ENCODE measurements around the gene MYOZ2. TPM values are rescaled to one million over a fixed set of nuclear protein-coding genes. Genes with fewer than 3 reads are reported as not detected.
"Not testable (repeated sequence)": the region's sequence is repeated elsewhere in the genome, so short reads cannot be mapped to it uniquely, and the experiment has no call there.

Gene MYOZ2
- total and polyA plus RNA-seq, 2 experiments from 2014 or later, result 18.0 to 54.0 TPM

DNA sequence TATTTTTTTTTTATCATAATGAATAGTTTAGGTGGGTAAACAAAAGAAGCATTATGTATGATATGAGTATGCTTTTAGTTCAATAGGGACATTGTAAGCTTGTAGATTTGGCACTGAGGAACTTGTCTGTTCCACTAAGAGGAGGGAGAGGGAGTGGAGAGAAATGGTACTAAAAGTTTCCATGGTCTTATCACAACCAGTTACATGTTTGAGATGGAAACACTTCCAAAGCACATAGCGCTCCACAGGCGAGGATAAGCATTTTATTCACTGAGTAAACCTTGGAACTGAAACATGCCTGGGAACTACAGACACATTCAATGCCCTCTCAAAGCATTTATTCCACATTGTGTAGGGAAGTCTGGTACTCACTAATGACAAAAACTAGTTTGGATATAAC is 15.5 kb downstream of the MYOZ2 start:
- H3K27ac ChIP-seq, result peak overlapping the region; percentile 3
- peaks cover 21% of the 10 kb centered on the region for H3K36me3 ChIP-seq
- H3K27me3 ChIP-seq, result no peaks in the 10 kb centered on the region
- peaks cover 13% of the 10 kb centered on the region for H3K4me1 ChIP-seq (ENCODE audit: low read depth)
- H3K9me3 ChIP-seq (ENCODE audit: low read depth), result no peaks in the 10 kb centered on the region
- peak in 1 of 2 donors; percentile 58 for DNase-seq (ENCODE audit: low read depth in 1 of 2, low spot score in 1 of 2)
- TF ChIP-seq, protein P1, sequence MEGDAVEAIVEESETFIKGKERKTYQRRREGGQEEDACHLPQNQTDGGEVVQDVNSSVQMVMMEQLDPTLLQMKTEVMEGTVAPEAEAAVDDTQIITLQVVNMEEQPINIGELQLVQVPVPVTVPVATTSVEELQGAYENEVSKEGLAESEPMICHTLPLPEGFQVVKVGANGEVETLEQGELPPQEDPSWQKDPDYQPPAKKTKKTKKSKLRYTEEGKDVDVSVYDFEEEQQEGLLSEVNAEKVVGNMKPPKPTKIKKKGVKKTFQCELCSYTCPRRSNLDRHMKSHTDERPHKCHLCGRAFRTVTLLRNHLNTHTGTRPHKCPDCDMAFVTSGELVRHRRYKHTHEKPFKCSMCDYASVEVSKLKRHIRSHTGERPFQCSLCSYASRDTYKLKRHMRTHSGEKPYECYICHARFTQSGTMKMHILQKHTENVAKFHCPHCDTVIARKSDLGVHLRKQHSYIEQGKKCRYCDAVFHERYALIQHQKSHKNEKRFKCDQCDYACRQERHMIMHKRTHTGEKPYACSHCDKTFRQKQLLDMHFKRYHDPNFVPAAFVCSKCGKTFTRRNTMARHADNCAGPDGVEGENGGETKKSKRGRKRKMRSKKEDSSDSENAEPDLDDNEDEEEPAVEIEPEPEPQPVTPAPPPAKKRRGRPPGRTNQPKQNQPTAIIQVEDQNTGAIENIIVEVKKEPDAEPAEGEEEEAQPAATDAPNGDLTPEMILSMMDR (IDR thresholded peaks at IDR 0.05; ENCODE audit: low read depth, low read length), result no peak
- no peak overlapping the region for H3K4me3 ChIP-seq

DNA sequence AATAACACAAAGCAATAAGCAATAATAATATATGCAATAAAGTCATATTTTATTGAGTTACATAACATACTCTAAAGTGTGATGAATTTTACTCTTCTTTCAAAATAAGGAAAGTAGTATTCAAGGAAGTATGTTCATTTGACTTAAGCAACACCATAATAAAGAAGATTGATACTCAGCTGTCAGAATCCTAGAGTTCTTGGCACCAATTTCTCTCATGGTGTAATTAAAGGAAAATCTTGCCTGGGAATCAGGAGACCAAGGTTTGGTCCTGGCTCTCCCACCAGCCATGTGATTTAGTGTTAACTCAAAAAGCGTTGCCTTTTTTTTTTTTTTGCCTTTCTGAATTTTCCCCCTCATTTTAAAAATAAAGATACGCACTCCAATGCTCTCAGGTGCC is 17.1 kb downstream of the MYOZ2 start:
- Histone ChIP-seq H3K9me3 (ENCODE audit: low read depth) (no peaks in the 10 kb centered on the region), H3K27me3 (no peaks in the 10 kb centered on the region), H3K27ac (no peak overlapping the region), H3K4me3 (no peak overlapping the region), H3K36me3 (peaks cover 21% of the 10 kb centered on the region), H3K4me1 (ENCODE audit: low read depth) (peaks cover 13% of the 10 kb centered on the region)
- no peak for DNase-seq (ENCODE audit: low read depth in 1 of 2, low spot score in 1 of 2)
- TF ChIP-seq, protein P1 (IDR thresholded peaks at IDR 0.05; ENCODE audit: low read depth, low read length), result no peak

DNA sequence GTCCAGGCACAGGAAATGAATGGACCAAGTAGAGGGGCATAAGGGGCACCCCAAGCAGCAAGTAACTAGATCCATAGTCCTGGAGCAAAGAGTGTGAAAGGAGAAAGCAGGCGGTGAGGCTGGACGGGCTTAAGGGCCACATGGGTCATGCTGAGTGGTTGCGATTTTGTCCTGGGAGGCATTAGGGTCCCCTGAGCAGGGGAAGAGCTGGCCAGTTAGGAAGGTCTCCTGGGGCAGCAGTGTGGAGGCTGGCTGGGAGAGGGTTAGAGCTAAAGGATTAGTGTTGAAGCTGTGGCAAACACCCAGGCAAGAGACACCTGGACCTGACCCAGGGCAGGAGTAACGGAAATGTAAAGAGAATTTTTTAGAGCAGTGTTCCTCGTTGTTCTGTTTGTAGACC is 26.5 kb downstream of the MYOZ2 start:
- Histone ChIP-seq H3K36me3 (peaks cover 5% of the 10 kb centered on the region), H3K27ac (no peak overlapping the region), H3K9me3 (ENCODE audit: low read depth) (no peaks in the 10 kb centered on the region), H3K27me3 (no peaks in the 10 kb centered on the region), H3K4me1 (ENCODE audit: low read depth) (no peaks in the 10 kb centered on the region), H3K4me3 (no peak overlapping the region)
- DNase-seq (ENCODE audit: low read depth in 1 of 2, low spot score in 1 of 2), result no peak
- TF ChIP-seq, protein P1 (IDR thresholded peaks at IDR 0.05; ENCODE audit: low read depth, low read length), result no peak

DNA sequence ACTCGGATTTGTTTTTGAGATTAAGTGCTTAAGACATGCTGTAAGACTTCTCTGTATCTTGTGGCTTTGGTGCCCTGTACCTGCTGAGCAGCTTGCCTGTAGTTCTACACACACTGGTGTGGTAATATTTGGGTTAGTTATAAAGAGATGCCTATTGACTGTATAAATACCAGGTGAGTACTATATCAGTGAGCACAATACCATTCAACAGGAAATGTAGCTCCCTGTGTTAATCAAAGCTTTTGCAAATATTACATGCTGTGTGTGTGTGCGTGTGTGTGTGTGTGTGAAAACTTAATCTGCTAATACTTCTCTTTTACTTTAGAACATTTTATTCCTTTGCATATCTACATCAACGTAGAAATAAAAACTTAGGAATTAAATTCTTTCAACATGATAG is 30.1 kb downstream of the MYOZ2 start:
- no peak for DNase-seq (ENCODE audit: low read depth in 1 of 2, low spot score in 1 of 2)

DNA sequence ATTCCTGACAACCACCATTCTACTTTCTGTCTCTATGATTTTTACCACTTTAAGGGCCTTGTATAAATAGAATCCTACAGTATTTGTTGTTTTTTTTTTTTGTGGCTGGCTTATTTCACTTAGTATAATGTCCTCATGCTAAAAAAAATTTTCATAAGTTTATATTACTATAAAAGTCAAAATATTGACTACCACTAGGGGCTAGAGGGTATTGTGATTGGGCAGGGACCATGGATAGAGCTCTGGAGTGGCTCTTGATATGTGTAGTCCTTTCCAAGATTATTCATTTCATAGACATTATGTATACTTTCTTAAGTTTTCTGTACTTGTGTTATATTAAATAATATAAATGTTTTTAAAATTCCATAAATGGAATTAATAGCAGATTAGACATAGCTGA is 34.6 kb downstream of the MYOZ2 start:
- no peaks in the 10 kb centered on the region for H3K9me3 ChIP-seq (ENCODE audit: low read depth)
- no peaks in the 10 kb centered on the region for H3K36me3 ChIP-seq
- H3K27me3 ChIP-seq, result no peaks in the 10 kb centered on the region
- no peak overlapping the region for H3K27ac ChIP-seq
- DNase-seq (ENCODE audit: low read depth in 1 of 2, low spot score in 1 of 2), result no peak
- TF ChIP-seq, protein P1 (IDR thresholded peaks at IDR 0.05; ENCODE audit: low read depth, low read length), result peak; percentile 11
- H3K4me3 ChIP-seq, result no peak overlapping the region
- H3K4me1 ChIP-seq (ENCODE audit: low read depth), result no peaks in the 10 kb centered on the region

More for the DNA sequence above, 30.1 kb downstream of the MYOZ2 start:
- Histone ChIP-seq H3K9me3 (ENCODE audit: low read depth) (no peaks in the 10 kb centered on the region), H3K4me3 (no peak overlapping the region), H3K4me1 (ENCODE audit: low read depth) (no peaks in the 10 kb centered on the region), H3K36me3 (peaks cover 5% of the 10 kb centered on the region), H3K27ac (no peak overlapping the region), H3K27me3 (no peaks in the 10 kb centered on the region)
- TF ChIP-seq, protein P1 (IDR thresholded peaks at IDR 0.05; ENCODE audit: low read depth, low read length), result no peak

DNA sequence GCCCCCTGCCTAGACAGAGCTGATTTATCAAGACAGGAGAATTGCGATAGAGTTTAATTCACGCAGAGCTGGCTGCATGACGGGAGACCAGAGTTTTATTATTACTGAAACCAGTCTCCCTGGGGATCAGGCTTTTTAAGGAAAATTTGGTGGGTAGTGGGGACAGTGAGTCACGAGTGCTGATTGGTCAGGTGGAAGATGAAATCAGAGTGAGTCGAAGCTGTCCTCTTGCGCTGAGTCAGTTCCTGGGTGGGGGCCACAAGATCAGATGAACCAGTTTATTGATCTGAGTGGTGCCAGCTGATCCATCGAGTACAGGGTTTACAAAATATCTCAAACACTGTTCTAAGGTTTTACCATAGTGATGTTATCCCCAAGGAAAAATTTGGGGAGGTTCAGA is 36.6 kb downstream of the MYOZ2 start:
- Histone ChIP-seq H3K4me1 (ENCODE audit: low read depth) (no peaks in the 10 kb centered on the region), H3K36me3 (no peaks in the 10 kb centered on the region), H3K9me3 (ENCODE audit: low read depth) (no peaks in the 10 kb centered on the region), H3K27ac (no peak overlapping the region), H3K27me3 (no peaks in the 10 kb centered on the region), H3K4me3 (no peak overlapping the region)
- DNase-seq (ENCODE audit: low read depth in 1 of 2, low spot score in 1 of 2), result no peak
- TF ChIP-seq, protein P1 (IDR thresholded peaks at IDR 0.05; ENCODE audit: low read depth, low read length), result no peak

DNA sequence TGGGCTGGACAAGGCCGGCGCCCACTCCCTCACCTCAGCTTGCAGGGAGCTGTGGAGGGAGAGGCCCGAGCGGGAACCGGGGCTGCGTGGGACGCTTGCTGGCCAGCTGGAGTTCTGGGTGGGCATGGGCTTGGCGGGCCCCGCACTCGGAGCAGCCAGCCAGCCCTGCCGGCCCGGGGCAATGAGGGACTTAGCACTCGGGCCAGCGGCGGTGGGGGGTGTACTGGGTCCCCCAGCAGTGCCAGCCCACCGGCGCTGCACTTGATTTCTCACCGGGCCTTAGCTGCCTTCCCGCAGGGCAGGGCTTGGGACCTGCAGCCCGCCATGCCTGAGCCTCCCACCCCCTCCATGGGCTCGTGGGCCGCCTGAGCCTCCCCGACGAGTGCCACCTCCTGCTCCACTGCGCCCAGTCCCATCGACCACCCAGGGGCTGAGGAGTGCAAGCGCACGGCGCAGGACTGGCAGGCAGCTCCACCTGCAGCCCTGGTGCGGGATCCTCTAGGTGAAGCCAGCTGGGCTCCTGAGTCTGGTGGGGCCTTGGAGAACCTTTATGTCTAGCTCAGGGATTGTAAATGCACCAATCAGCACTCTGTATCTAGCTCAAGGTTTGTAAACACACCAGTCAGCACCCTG is 38.2 kb downstream of the MYOZ2 start:
- not testable (repeated sequence) for H3K9me3 ChIP-seq (ENCODE audit: low read depth); H3K4me1 ChIP-seq (ENCODE audit: low read depth); DNase-seq (ENCODE audit: low read depth in 1 of 2, low spot score in 1 of 2); H3K27ac ChIP-seq; H3K36me3 ChIP-seq; H3K27me3 ChIP-seq; H3K4me3 ChIP-seq

Measured in cardiac muscle cell (in vitro differentiated cells and primary cell).